ENCODE data around the gene FRYL. TPM values are rescaled to one million over a fixed set of nuclear protein-coding genes. Genes with fewer than 3 reads are reported as not detected.

The FRYL gene
- total RNA-seq, 1 experiment from 2014 or later, result 47.7 TPM

GRCh38 chr4:48796191-48796926, 16.3 kb upstream of the FRYL start:
- Histone ChIP-seq H4K20me1 (ENCODE audit: insufficient read depth) (no peaks in the 10 kb centered on the region), H3K4me3 (replicated peaks in 1 of 2; ENCODE audit: low read depth in 1 of 2, low read length in 2 of 2) (no peak overlapping the region), H3K79me2 (ENCODE audit: insufficient read depth, low read length) (no peaks in the 10 kb centered on the region), H3K4me1 (ENCODE audit: control insufficient read depth in 1 of 2, insufficient read depth in 2 of 2, low read length in 2 of 2) (no peaks in the 10 kb centered on the region), H3K36me3 (ENCODE audit: control insufficient read depth in 1 of 2, insufficient read depth in 2 of 2, low read length in 2 of 2) (no peaks in the 10 kb centered on the region), H2AFZ (ENCODE audit: low read depth, low read length, poor library complexity, severe bottlenecking) (no peak overlapping the region), H3K4me2 (ENCODE audit: low read length) (no peak overlapping the region), H3K27me3 (ENCODE audit: insufficient read depth, low read length) (no peaks in the 10 kb centered on the region), H3K9me3 (ENCODE audit: control insufficient read depth in 1 of 2, insufficient read depth in 1 of 2, low read depth in 1 of 2, low read length in 2 of 2) (no peaks in the 10 kb centered on the region), H3K9me2 (ENCODE audit: insufficient read depth) (no peaks in the 10 kb centered on the region), H3K9ac (ENCODE audit: low read length) (no peak overlapping the region), H3K27ac (ENCODE audit: low read depth, low read length) (no peak overlapping the region)
- intact Hi-C loops (cut with micrococcal nuclease), result no loop called here
- CTCF ChIA-PET, result no interaction called here
- TF ChIP-seq ZNF274 (IDR thresholded peaks at IDR 0.05; ENCODE audit: low read depth, low read length), result no peak
- no peak for TF ChIP-seq MAX (IDR thresholded peaks at IDR 0.05)
- TF ChIP-seq ZFX (IDR thresholded peaks at IDR 0.05), result no peak
- no peak for TF ChIP-seq CEBPB (IDR thresholded peaks at IDR 0.05; ENCODE audit: low read depth)
- POLR2A ChIA-PET, result interaction anchor here (0.9 kb wide), 1 partner anchor 17 kb away, joined by 3 read pairs; the partner anchor contains the start of gene FRYL
- no peak for ATAC-seq
- RAD21 ChIA-PET (ENCODE audit: low non-redundant PET in 1 of 2, low total read pairs in 2 of 2, uncharacterized antibody in 2 of 2, unreplicated experiment in 2 of 2), result no interaction called here
- BruUV-seq (replicated peaks), result no TSS peak
- no peak for DNase-seq (ENCODE audit: low read depth, low spot score)

DNA sequence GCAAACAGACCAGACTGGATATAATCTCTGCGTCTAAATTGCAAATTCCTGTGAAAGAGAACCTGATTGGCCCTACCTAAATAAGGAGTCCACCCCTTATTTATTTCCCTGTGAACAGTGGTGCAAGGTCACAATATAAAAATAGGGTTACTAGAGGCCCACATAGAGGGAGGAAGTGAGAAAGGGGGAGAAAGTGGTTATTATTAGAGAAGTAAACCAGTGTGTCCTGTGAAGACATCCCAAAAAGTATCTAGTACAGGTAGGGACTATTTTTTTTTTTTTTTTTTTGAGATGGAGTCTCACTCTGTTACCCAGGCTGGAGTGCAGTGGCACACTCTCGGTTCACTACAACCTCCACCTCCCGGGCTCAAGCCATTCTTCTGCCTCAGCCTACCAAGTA, 15.0 kb upstream of the FRYL start:
- H3K79me2 ChIP-seq (ENCODE audit: insufficient read depth, low read length), result no peaks in the 10 kb centered on the region
- H3K4me1 ChIP-seq (ENCODE audit: control insufficient read depth in 1 of 2, insufficient read depth in 2 of 2, low read length in 2 of 2), result no peaks in the 10 kb centered on the region
- H3K9me2 ChIP-seq (ENCODE audit: insufficient read depth), result no peaks in the 10 kb centered on the region
- no peak overlapping the region for H3K4me3 ChIP-seq (replicated peaks in 1 of 2; ENCODE audit: low read depth in 1 of 2, low read length in 2 of 2)
- H3K36me3 ChIP-seq (ENCODE audit: control insufficient read depth in 1 of 2, insufficient read depth in 2 of 2, low read length in 2 of 2), result no peaks in the 10 kb centered on the region
- H3K9me3 ChIP-seq (ENCODE audit: control insufficient read depth in 1 of 2, insufficient read depth in 1 of 2, low read depth in 1 of 2, low read length in 2 of 2), result no peaks in the 10 kb centered on the region
- H3K27me3 ChIP-seq (ENCODE audit: insufficient read depth, low read length), result no peaks in the 10 kb centered on the region
- no peaks in the 10 kb centered on the region for H4K20me1 ChIP-seq (ENCODE audit: insufficient read depth)
- ChIA-PET CTCF (no interaction called here), RAD21 (ENCODE audit: low non-redundant PET in 1 of 2, low total read pairs in 2 of 2, uncharacterized antibody in 2 of 2, unreplicated experiment in 2 of 2) (no interaction called here), POLR2A (no interaction called here)
- TF ChIP-seq SIN3A (IDR thresholded peaks at IDR 0.05; ENCODE audit: low read depth) (no peak), FOSL1 (IDR thresholded peaks at IDR 0.05; ENCODE audit: low read depth) (no peak), ZFX (IDR thresholded peaks at IDR 0.05) (no peak), EZH2 (IDR thresholded peaks at IDR 0.05) (no peak), ZBTB33 (IDR thresholded peaks at IDR 0.05; ENCODE audit: extremely low read depth, insufficient replicate concordance, low read length) (no peak), CBX3 (IDR thresholded peaks at IDR 0.05; ENCODE audit: low read depth) (no peak), EGR1 (IDR thresholded peaks at IDR 0.05; ENCODE audit: low read depth) (no peak), MAX (IDR thresholded peaks at IDR 0.05) (no peak), ATF3 (IDR thresholded peaks at IDR 0.05) (no peak), POLR2A (IDR thresholded peaks at IDR 0.05; ENCODE audit: borderline replicate concordance, extremely low read depth, insufficient read depth, insufficient read length) (no peak), SRF (IDR thresholded peaks at IDR 0.05; ENCODE audit: low read depth) (no peak), EZH2phosphoT487 (IDR thresholded peaks at IDR 0.05; ENCODE audit: borderline replicate concordance) (no peak), TCF7L2 (IDR thresholded peaks at IDR 0.05; ENCODE audit: borderline replicate concordance, extremely low read depth, insufficient read depth, insufficient read length) (no peak), RAD21 (IDR thresholded peaks at IDR 0.05; ENCODE audit: low read depth) (no peak)
- ATAC-seq (no peak), DNase-seq (ENCODE audit: low read depth, low spot score) (no peak)
- no peak overlapping the region for H3K9ac ChIP-seq (ENCODE audit: low read length)
- BruUV-seq (replicated peaks), result no TSS peak
- H2AFZ ChIP-seq (ENCODE audit: low read depth, low read length, poor library complexity, severe bottlenecking), result no peak overlapping the region
- no peak overlapping the region for H3K27ac ChIP-seq (ENCODE audit: low read depth, low read length)
- intact Hi-C loops (cut with micrococcal nuclease), result no loop called here
- no peak overlapping the region for H3K4me2 ChIP-seq (ENCODE audit: low read length)

Measured in HCT116 (cell line).